ENCODE data around the gene CLEC4F. TPM values are rescaled to one million over a fixed set of nuclear protein-coding genes. Genes with fewer than 3 reads are reported as not detected.
A peak's percentile ranks its signal among the peaks of the same experiment; 100 is the strongest.

Gene CLEC4F
- polyA plus RNA-seq, 3 donors: 0.65 to 17.0 (median 2.3) TPM

- Mint-ChIP-seq H3K9me3 (peaks cover 0 to 6% (median 0%) of the 10 kb centered on the region in 7 donors), H3K36me3 (no peaks in the 10 kb centered on the region), H3K4me3 (peak overlapping the region in 1 of 2 donors; percentile 17), H3K27ac (no peak overlapping the region), H3K4me1 (peaks cover 32% of the 10 kb centered on the region), H3K27me3 (ENCODE audit: low read depth in 3 of 3) (peaks cover 4 to 11% (median 4%) of the 10 kb centered on the region in 3 donors)
- no peak for TF ChIP-seq CTCF (IDR thresholded peaks at IDR 0.05)
- DNase-seq: no peak
- H3K79me2 ChIP-seq (ENCODE audit: insufficient read depth, low read length): no peaks in the 10 kb centered on the region
- no peak overlapping the region for H3K9ac ChIP-seq (ENCODE audit: insufficient read depth, low read length, poor library complexity, severe bottlenecking)
- H3K27ac ChIP-seq (ENCODE audit: low read depth in 1 of 2, low read length in 2 of 2): no peak overlapping the region
- WGBS (ENCODE audit: insufficient coverage): 91% methylated on average over 5 of the region's 5 CpGs
- no peak overlapping the region for H2AFZ ChIP-seq (ENCODE audit: insufficient read depth, low read depth, low read length, poor library complexity, severe bottlenecking)
- H3K4me2 ChIP-seq (replicated peaks; ENCODE audit: extremely low read depth, low read length, poor library complexity, severe bottlenecking): no peak overlapping the region
- H4K20me1 ChIP-seq (ENCODE audit: insufficient read depth, low read length): no peaks in the 10 kb centered on the region
- H3K4me1 ChIP-seq (ENCODE audit: control insufficient read depth in 1 of 2, insufficient read depth in 2 of 2, low read length in 2 of 2): peaks cover 27 to 88% of the 10 kb centered on the region in 2 donors
- no peaks in the 10 kb centered on the region for H3K36me3 ChIP-seq (replicated peaks in 1 of 2; ENCODE audit: control insufficient read depth in 1 of 2, insufficient read depth in 2 of 2, low read length in 2 of 2)
- no peak overlapping the region for H3K4me3 ChIP-seq (replicated peaks in 1 of 3; ENCODE audit: low read depth in 2 of 3, low read length in 3 of 3)
- intact Hi-C loops (cut with micrococcal nuclease): no loop called here
- H3K27me3 ChIP-seq (ENCODE audit: control insufficient read depth in 2 of 2, insufficient read depth in 2 of 2, low read length in 2 of 2): no peaks in the 10 kb centered on the region
- no peaks in the 10 kb centered on the region for H3K9me3 ChIP-seq (replicated peaks in 1 of 2; ENCODE audit: control insufficient read depth in 1 of 2, insufficient read depth in 1 of 2, low read length in 2 of 2)
These were observed 10.0 kb upstream of the CLEC4F start for GRCh38 chr2:70830366-70830765.

- Histone ChIP-seq H3K36me3 (replicated peaks in 1 of 2; ENCODE audit: control insufficient read depth in 1 of 2, insufficient read depth in 2 of 2, low read length in 2 of 2) (no peaks in the 10 kb centered on the region), H3K27me3 (ENCODE audit: control insufficient read depth in 2 of 2, insufficient read depth in 2 of 2, low read length in 2 of 2) (no peaks in the 10 kb centered on the region), H3K9ac (ENCODE audit: insufficient read depth, low read length, poor library complexity, severe bottlenecking) (no peak overlapping the region), H3K79me2 (ENCODE audit: insufficient read depth, low read length) (no peaks in the 10 kb centered on the region), H3K4me1 (ENCODE audit: control insufficient read depth in 1 of 2, insufficient read depth in 2 of 2, low read length in 2 of 2) (peaks cover 27 to 86% of the 10 kb centered on the region in 2 donors), H2AFZ (ENCODE audit: insufficient read depth, low read depth, low read length, poor library complexity, severe bottlenecking) (no peak overlapping the region), H3K27ac (ENCODE audit: low read depth in 1 of 2, low read length in 2 of 2) (no peak overlapping the region), H4K20me1 (ENCODE audit: insufficient read depth, low read length) (no peaks in the 10 kb centered on the region), H3K4me2 (replicated peaks; ENCODE audit: extremely low read depth, low read length, poor library complexity, severe bottlenecking) (no peak overlapping the region), H3K9me3 (replicated peaks in 1 of 2; ENCODE audit: control insufficient read depth in 1 of 2, insufficient read depth in 1 of 2, low read length in 2 of 2) (no peaks in the 10 kb centered on the region), H3K4me3 (replicated peaks in 1 of 3; ENCODE audit: low read depth in 2 of 3, low read length in 3 of 3) (no peak overlapping the region)
- peaks cover 31% of the 10 kb centered on the region for H3K4me1 Mint-ChIP-seq
- intact Hi-C loops (cut with micrococcal nuclease): no loop called here
- no CpG with 5 or more reads among the region's 1 CpG for WGBS (ENCODE audit: insufficient coverage)
- H3K27ac Mint-ChIP-seq: peak overlapping the region in 2 of 7 donors; percentile 61 to 70
- peak overlapping the region in 1 of 2 donors; percentile 17 for H3K4me3 Mint-ChIP-seq
- peaks cover 0 to 6% (median 0%) of the 10 kb centered on the region in 7 donors for H3K9me3 Mint-ChIP-seq
- DNase-seq: no peak
- no peaks in the 10 kb centered on the region for H3K36me3 Mint-ChIP-seq
- H3K27me3 Mint-ChIP-seq (ENCODE audit: low read depth in 3 of 3): peaks cover 4 to 8% (median 4%) of the 10 kb centered on the region in 3 donors
- TF ChIP-seq CTCF (IDR thresholded peaks at IDR 0.05): no peak
These were observed 9.5 kb upstream of the CLEC4F start for GRCh38 chr2:70829916-70830315.

Measured in CD14-positive monocyte (primary cell).